ENCODE data around the gene PGLYRP4.

- no peak for TF ChIP-seq POLR2A (IDR thresholded peaks at IDR 0.05)
- TF ChIP-seq, protein P1, sequence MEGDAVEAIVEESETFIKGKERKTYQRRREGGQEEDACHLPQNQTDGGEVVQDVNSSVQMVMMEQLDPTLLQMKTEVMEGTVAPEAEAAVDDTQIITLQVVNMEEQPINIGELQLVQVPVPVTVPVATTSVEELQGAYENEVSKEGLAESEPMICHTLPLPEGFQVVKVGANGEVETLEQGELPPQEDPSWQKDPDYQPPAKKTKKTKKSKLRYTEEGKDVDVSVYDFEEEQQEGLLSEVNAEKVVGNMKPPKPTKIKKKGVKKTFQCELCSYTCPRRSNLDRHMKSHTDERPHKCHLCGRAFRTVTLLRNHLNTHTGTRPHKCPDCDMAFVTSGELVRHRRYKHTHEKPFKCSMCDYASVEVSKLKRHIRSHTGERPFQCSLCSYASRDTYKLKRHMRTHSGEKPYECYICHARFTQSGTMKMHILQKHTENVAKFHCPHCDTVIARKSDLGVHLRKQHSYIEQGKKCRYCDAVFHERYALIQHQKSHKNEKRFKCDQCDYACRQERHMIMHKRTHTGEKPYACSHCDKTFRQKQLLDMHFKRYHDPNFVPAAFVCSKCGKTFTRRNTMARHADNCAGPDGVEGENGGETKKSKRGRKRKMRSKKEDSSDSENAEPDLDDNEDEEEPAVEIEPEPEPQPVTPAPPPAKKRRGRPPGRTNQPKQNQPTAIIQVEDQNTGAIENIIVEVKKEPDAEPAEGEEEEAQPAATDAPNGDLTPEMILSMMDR (IDR thresholded peaks at IDR 0.05): no peak
Observed at GRCh38 chr1:153293851-153294250, 54.8 kb downstream of the PGLYRP4 start.

Data from adrenal gland (tissue), 5 donors.